GM19025 (cell line): ENCODE results near the gene ASH1L.
"Not testable (repeated sequence)": the region's sequence is repeated elsewhere in the genome, so short reads cannot be mapped to it uniquely, and the experiment has no call there.

Experiments
- ATAC-seq: cut with Tn5 transposase; IDR thresholded peaks from one replicate; pipeline ENCODE4 v1.9.1; 2021; ENCODE audit warnings: mild to moderate bottlenecking, low read depth, moderate library complexity; ENCODE audit not compliant: unreplicated experiment

Gene ASH1L

GRCh38 chr1:155563377-155564022 lies 897 bp upstream of the ASH1L start:
- ATAC-seq: not testable (repeated sequence)

GRCh38 chr1:155561779-155562580 lies 623 bp downstream of the ASH1L start:
- not testable (repeated sequence) for ATAC-seq

GRCh38 chr1:155555915-155556314 lies 6.7 kb downstream of the ASH1L start:
- ATAC-seq: no peak

GRCh38 chr1:155553349-155553748 lies 9.3 kb downstream of the ASH1L start:
- ATAC-seq: no peak

- ATAC-seq: no peak
Measured at GRCh38 chr1:155548706-155549105, 13.9 kb downstream of the ASH1L start.

GRCh38 chr1:155540000-155540874 lies 22.4 kb downstream of the ASH1L start:
- no peak for ATAC-seq

GRCh38 chr1:155537193-155537592 lies 25.4 kb downstream of the ASH1L start:
- ATAC-seq: no peak

GRCh38 chr1:155531624-155532023 lies 31.0 kb downstream of the ASH1L start:
- no peak for ATAC-seq

- no peak for ATAC-seq
Measured at GRCh38 chr1:155529929-155530328, 32.7 kb downstream of the ASH1L start.

GRCh38 chr1:155529109-155529508 lies 33.5 kb downstream of the ASH1L start:
- no peak for ATAC-seq

GRCh38 chr1:155527677-155528076 lies 34.9 kb downstream of the ASH1L start:
- ATAC-seq: no peak

- ATAC-seq: no peak
Measured at GRCh38 chr1:155526356-155526755, 36.2 kb downstream of the ASH1L start.

- no peak for ATAC-seq
Measured at GRCh38 chr1:155522069-155522468, 40.5 kb downstream of the ASH1L start.

GRCh38 chr1:155518484-155518883 lies 44.1 kb downstream of the ASH1L start:
- ATAC-seq: no peak

GRCh38 chr1:155514582-155515187 lies 47.9 kb downstream of the ASH1L start:
- ATAC-seq: no peak

GRCh38 chr1:155513300-155513916 lies 49.2 kb downstream of the ASH1L start:
- ATAC-seq: no peak

- ATAC-seq: not testable (repeated sequence)
Measured at GRCh38 chr1:155511385-155511784, 51.2 kb downstream of the ASH1L start.

GRCh38 chr1:155509064-155509463 lies 53.5 kb downstream of the ASH1L start:
- no peak for ATAC-seq

GRCh38 chr1:155507945-155508344 lies 54.7 kb downstream of the ASH1L start:
- no peak for ATAC-seq

- ATAC-seq: not testable (repeated sequence)
Measured at GRCh38 chr1:155505963-155506362, 56.6 kb downstream of the ASH1L start.
